HG03378 (cell line): Measurements from ENCODE around the gene WFDC1.

Experiments
- ATAC-seq: cut with Tn5 transposase; IDR thresholded peaks from one replicate; pipeline ENCODE4 v1.9.1; 2021; ENCODE audit warnings: mild to moderate bottlenecking, moderate library complexity; ENCODE audit not compliant: unreplicated experiment

WFDC1 gene

DNA sequence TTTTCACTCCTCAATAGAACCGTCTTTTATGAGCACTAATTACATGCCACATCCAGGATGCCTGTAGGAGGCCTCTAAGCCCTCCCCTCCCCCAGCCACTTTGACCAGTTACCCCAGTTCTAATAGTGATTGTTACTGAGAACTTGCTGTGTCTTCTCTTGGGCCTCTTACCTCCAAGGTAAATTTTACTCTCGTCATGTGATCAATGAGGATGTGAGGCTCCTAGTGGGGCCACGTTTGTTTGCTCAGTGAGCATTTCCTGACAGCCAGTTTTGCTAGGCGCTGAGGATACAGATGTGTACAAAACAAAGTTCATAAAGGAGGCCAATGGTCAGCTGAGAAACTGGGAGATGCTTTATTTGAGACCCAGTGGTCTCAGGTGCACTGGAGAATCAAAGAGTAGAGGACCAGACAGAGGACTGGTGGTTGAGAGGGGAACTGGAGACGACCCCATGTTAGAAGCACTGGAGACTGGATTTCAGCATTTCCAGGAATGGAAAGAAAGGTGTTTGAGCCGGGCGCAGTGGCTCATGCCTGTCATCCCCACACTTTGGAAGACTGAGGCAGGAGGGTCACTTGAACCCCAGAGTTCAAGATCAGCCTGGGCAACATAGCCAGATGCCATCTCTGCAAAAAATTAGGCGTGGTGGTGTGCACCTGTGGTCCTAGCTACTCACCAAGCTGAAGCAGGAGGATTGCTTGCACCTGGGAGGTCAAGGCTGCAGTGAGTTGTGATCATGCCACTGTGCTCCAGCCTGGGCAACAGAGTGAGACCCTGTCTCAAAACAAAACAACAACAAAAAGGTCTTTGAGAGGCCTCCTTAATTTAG, 76.3 kb downstream of the WFDC1 start:
- ATAC-seq = no peak

DNA sequence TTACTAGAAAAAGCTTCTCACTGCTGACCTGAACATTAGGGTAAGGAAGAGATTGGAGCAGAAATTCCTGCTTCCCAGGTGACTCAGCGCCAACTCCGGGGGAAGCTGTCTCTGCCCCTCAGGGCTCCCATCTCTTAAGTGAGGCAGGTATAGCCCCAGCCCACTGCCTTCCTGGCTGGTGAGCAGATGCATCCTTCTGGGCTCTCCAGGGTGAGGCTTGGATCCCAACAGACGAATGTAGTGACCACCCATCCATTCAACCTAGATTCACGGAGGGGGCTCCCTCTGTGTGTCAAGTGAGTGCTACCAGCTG, 76.8 kb downstream of the WFDC1 start:
- ATAC-seq = no peak

DNA sequence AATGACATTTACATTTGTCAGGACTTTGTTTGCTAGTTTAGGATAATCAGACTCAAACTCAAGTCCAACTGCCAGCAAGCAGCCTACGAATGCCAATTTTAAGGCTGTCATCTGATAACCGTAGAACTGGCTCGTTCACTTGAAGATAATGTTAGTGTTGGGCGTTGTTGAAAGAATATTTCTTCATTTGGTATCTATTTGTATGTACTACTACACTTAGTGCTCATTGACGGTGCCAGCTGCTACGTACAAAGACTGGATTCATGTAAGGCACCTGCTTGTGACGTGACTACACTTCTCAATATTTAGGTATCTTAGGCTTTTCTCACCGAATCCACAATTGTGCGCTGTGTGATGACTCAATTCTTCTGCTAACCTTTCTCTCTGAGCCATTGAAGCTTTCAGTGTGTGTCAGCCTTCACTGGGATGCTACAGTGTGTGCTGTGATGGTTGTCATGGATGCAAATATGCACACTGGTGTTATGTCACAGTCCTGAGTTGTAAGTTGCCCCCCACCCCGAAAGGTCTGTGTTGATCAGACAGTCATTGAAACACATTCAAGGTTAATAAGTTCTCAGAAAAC, 79.3 kb downstream of the WFDC1 start:
- ATAC-seq = no peak

DNA sequence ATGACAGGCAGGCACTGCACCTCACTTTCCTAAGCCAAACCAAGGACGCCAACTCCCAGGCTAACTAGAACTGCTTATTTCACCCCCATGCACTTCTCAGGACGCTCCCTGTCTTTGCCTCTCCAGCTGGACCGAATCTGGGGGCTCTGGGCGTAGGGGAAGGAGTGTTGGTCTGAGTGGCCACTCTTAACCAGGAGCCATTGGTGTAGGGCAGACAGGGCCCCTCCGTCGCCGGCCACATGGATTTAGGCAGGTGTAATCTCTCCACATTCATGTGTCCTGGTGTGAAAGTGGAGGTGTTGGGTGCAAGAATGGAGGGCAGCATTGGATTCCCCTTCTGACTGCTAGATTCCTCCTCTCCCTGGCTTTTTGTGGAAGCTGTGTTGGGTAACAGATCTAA, 83.4 kb downstream of the WFDC1 start:
- ATAC-seq = no peak

DNA sequence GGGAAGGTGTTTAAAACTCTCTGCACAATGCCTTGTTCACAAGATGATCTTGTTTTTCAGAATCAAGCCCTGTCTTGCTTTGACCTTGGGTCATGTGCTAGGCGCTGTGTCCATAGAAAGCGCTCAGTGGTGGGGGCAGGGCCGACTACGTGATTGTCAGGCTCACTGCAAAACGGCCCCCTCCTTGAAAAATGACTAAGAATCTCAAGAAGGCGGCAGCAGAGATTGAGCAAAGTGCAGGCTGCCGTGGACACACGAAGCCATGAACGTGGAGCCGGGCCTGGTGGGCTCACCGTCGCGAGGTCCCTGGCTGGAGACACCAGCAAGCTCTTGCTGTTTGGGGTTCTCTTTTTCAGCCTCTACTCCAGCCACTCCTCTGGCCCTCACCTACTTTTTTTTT, 83.9 kb downstream of the WFDC1 start:
- ATAC-seq = no peak

DNA sequence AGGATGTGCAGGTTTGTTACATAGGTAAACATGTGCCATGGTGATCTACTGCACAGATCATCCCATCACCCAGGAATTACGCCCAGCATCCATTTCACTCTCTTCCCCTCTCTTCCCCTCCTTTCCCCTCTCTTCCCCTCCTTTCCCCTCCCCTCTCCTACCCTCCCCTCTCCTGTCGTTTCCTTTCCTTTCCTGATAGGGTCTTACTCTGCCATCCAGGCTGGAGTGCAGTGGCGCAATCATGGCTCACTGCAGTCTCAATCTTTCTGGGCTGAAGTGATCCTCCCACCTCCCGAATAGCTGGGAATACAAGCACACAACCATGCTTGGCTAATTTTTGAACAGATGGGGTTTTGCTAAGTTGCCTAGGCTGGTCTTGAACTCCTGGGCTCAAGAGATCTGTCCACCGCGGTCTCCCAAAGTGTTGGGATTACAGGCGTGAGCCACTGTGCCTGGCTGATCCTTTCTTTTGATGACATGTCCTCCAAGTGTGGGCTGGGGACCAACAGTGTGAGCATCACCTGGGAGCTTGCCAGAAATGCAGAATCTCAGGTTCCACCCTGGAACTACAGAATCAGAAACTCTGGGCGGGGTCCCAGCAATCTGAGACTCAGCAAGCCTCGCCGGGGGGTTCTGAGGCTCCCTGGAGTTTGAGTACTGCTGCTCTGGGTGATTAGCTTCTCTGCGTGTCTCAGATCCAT, 84.5 kb downstream of the WFDC1 start:
- no peak for ATAC-seq
